Measurements from ENCODE around the gene BTBD8. TPM values are rescaled to one million over a fixed set of nuclear protein-coding genes. Genes with fewer than 3 reads are reported as not detected.

BTBD8 gene
- total and polyA plus RNA-seq, 9 of the 15 experiments (the other 6 are each of a cell fraction or from before 2014, with no cell fraction given), result 0.46 to 2.3 (median 1.2) TPM

DNA sequence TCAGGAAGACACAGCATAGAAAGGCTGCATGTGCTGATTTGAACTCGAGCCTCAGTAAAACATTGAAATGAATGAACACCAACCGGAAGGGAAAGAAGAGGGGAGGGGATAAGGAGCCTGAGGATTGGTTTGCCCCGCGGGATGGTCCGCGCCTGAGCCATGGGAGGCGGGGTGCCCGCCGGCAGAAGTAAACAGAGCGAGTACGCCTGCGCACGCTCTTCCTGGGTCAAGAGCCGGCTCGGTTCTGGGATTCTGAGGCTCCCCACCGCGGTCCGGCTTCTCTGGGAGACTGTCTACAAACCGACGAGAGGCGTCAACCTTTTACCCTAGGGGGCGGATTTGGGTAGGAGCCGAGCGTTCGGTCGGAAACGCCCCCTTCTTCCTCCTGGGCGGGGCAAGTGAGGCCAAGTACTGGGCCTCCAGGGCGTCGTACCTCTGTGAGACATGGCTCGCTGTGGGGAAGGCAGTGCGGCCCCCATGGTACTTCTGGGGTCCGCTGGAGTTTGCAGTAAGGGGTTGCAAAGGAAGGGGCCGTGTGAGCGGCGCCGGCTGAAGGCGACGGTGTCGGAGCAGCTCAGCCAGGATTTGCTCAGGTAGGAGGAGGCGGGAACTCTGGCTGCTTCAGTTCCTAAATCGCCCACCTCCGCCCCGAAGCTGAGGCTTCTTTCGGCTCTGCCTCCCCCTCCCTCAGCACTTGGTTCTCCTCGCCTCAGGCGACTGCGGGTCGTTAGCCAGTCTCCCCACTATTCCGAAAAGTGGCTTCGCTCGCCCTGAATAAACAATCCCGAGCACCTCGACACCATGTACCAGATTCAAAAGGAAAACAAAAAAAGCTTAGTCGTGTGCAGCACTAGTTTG, at the start of gene BTBD8 (continued):
- TF ChIP-seq, protein P1, sequence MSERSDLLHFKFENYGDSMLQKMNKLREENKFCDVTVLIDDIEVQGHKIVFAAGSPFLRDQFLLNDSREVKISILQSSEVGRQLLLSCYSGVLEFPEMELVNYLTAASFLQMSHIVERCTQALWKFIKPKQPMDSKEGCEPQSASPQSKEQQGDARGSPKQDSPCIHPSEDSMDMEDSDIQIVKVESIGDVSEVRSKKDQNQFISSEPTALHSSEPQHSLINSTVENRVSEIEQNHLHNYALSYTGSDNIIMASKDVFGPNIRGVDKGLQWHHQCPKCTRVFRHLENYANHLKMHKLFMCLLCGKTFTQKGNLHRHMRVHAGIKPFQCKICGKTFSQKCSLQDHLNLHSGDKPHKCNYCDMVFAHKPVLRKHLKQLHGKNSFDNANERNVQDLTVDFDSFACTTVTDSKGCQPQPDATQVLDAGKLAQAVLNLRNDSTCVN (CRISPR knock-in tag; IDR thresholded peaks at IDR 0.05), result no peak
- TF ChIP-seq NR3C1 (CRISPR knock-in tag; IDR thresholded peaks at IDR 0.05) (no peak), TSC22D4 (tag; IDR thresholded peaks at IDR 0.05) (no peak), ZNF121 (CRISPR knock-in tag; conservative IDR thresholded peaks at IDR 0.05) (no peak), RFX1 (IDR thresholded peaks at IDR 0.05) (no peak), ZNF316 (IDR thresholded peaks at IDR 0.05) (no peak), ZBTB7A (IDR thresholded peaks at IDR 0.05; ENCODE audit: borderline replicate concordance, control insufficient read depth, low read depth, low read length) (peak; percentile 42; the same call in 1 of the 2 replicates), ZNF384 (IDR thresholded peaks at IDR 0.05; ENCODE audit: low read depth, low read length) (no peak), RBBP5 (IDR thresholded peaks at IDR 0.05; ENCODE audit: borderline replicate concordance, insufficient read depth, low read length, poor library complexity, severe bottlenecking) (peak; percentile 55), CAMTA2 (CRISPR knock-in tag; conservative IDR thresholded peaks at IDR 0.05) (no peak), FOXM1 (IDR thresholded peaks at IDR 0.05; ENCODE audit: low read depth) (no peak), FOXM1 (CRISPR knock-in tag; IDR thresholded peaks at IDR 0.05; ENCODE audit: low read depth) (no peak), ZKSCAN8 (CRISPR knock-in tag; IDR thresholded peaks at IDR 0.05) (no peak), SMAD4 (CRISPR knock-in tag; conservative IDR thresholded peaks at IDR 0.05) (peak; percentile 39; the same call in 1 of the 2 replicates), NR2C2 (CRISPR knock-in tag; IDR thresholded peaks at IDR 0.05) (no peak; the same call in 1 of the 2 replicates), NR2C2 (tag; IDR thresholded peaks at IDR 0.05) (peak; percentile 87), RBM39 (optimal IDR thresholded peaks at IDR 0.05; ENCODE audit: low read depth, low read length) (no peak), CBX8 (IDR thresholded peaks at IDR 0.05; ENCODE audit: borderline replicate concordance, extremely low read depth, low read depth, low read length, poor library complexity, severe bottlenecking) (no peak), ZNF444 (CRISPR knock-in tag; IDR thresholded peaks at IDR 0.05) (no peak)
- TF ChIP-seq, protein P2, sequence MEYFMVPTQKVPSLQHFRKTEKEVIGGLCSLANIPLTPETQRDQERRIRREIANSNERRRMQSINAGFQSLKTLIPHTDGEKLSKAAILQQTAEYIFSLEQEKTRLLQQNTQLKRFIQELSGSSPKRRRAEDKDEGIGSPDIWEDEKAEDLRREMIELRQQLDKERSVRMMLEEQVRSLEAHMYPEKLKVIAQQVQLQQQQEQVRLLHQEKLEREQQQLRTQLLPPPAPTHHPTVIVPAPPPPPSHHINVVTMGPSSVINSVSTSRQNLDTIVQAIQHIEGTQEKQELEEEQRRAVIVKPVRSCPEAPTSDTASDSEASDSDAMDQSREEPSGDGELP (CRISPR knock-in tag; IDR thresholded peaks at IDR 0.05; ENCODE audit: borderline replicate concordance), result peak; percentile 62; the same call in 1 of the 2 replicates
- TF ChIP-seq, protein P3, sequence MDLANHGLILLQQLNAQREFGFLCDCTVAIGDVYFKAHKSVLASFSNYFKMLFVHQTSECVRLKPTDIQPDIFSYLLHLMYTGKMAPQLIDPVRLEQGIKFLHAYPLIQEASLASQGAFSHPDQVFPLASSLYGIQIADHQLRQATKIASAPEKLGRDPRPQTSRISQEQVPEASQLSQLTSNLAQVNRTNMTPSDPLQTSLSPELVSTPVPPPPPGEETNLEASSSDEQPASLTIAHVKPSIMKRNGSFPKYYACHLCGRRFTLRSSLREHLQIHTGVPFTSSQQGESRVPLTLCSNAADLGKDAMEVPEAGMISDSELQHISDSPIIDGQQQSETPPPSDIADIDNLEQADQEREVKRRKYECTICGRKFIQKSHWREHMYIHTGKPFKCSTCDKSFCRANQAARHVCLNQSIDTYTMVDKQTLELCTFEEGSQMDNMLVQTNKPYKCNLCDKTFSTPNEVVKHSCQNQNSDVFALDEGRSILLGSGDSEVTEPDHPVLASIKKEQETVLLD (IDR thresholded peaks at IDR 0.05), result peak; percentile 56; the same call in 1 of the 2 replicates
- TF ChIP-seq, protein P4, sequence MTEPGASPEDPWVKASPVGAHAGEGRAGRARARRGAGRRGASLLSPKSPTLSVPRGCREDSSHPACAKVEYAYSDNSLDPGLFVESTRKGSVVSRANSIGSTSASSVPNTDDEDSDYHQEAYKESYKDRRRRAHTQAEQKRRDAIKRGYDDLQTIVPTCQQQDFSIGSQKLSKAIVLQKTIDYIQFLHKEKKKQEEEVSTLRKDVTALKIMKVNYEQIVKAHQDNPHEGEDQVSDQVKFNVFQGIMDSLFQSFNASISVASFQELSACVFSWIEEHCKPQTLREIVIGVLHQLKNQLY (CRISPR knock-in tag; conservative IDR thresholded peaks at IDR 0.05), result no peak
- TF ChIP-seq, protein P5, sequence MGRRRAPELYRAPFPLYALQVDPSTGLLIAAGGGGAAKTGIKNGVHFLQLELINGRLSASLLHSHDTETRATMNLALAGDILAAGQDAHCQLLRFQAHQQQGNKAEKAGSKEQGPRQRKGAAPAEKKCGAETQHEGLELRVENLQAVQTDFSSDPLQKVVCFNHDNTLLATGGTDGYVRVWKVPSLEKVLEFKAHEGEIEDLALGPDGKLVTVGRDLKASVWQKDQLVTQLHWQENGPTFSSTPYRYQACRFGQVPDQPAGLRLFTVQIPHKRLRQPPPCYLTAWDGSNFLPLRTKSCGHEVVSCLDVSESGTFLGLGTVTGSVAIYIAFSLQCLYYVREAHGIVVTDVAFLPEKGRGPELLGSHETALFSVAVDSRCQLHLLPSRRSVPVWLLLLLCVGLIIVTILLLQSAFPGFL (CRISPR knock-in tag; IDR thresholded peaks at IDR 0.05), result no peak

Data from K562 (cell line).